ENCODE results near the gene PLEKHG5.
A peak's percentile ranks its signal among the peaks of the same experiment; 100 is the strongest.

PLEKHG5 gene

DNA sequence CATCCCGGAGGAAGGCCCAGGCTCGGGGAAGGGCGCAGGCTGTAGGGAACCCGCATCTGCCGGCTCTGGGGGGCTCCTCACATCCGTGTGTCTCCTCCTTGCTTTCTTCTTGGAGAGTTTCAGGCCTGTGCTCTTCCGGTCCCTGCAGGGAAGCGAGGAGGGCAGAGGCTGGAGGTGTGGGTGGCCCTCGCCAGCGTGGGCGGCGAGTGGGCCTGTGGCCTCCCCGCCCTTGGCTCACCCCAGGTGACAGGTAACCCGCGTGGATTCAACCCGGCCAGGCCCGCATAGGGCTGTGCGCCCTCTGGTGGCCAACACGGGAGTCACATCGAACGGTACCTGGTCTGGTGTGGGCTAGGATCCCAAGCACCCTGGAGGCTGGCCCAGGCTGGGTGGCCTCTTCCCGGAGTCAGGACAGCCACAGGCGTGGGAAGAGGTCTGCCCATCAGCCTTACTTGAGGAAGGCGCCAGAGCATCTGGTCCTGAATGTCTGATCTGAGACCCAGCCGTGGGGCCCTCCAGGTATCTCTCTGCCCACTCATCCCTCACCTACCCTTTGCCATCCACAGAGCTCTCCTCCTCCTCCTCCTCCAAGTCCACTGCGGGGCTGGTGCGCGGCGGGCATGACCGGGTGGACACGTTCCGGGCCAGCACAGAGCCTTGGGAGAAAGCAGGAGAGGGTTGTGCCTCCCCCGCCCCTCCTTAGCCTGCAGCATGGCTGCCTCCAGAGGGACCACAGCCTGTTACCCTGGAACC is 15.9 kb downstream of the PLEKHG5 start:
- DNase-seq = peak; percentile 91

DNA sequence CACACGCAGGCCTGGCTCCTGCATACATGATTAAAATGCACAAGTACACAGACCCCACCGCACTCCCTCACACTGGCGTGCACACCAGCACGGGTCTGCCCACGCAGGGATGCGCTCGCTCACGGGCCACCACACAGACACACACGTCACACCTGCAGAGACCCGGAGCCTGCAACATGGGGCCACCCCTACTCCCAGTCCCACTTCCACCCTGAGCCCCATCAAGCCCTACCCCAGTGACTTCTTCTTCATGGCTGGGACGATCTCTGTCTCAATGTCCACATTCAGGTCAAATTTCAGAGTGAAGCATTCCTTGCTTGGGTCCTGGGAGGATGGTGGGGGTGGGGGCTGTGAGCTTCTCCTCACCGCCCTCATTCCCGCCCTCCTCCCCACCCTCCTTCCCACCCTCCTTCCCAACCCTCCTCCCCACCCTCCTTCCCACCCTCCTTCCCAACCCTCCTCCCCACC is 16.6 kb downstream of the PLEKHG5 start:
- no peak for DNase-seq

DNA sequence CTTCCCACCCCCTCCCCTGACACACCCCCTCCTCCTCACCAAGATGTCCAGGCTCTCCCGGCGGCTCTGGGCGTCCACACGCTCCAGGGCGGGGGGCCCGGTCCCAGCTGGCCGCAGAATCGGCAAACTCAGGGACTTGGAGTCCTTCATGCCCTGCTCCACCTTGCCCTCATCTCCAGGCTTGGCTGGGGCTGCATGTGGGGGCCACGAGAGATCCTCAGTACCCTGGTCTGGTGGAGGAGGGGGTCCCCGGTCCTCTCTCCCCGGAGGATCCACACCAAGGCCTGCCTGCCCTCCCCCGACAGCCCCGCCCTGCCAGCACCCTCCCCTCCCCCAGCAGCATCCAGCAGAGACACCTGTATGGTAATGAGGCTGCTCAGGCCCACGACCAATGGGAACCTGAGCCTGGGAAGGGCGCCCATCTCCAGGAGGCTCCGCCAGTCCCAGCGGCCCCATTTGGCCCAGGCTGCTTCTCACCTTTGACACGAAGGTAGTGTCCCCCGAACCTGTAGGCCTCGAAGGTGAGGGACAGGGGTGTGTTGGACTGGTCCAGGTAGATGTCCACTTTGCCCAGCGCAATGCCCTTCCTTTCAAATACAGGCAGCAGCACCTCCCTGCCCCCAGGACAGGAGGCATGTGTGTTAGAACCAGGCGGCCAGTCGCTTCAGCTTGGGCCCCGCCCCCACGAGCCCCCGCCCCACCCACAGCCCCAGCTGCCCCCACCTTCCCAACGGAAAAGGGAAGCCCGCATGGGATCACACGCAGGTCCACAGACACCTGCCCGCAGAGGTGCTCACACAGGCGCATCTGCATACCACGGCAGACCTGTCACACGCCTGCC is 17.3 kb downstream of the PLEKHG5 start:
- no peak for DNase-seq

DNA sequence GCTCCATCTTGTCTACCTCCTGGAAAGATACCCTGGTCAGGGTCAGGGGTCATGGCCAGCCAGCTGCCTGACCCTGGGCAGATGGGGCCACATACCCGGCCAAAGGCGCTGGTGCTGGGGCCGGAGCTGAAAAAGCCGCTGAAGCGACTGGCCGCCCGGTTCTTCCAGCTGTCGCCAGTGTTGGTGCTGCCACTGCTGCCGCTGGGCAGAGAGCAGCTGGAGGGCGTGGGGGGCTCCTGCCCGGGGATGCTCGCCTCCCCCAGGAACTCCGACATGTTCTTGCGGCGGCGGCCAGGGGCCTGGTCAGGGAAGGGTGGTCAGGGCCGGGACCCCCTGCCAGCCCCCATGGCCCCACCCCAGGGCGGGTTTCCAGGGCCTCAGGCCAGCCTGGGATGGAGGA is 18.3 kb downstream of the PLEKHG5 start:
- DNase-seq = no peak

DNA sequence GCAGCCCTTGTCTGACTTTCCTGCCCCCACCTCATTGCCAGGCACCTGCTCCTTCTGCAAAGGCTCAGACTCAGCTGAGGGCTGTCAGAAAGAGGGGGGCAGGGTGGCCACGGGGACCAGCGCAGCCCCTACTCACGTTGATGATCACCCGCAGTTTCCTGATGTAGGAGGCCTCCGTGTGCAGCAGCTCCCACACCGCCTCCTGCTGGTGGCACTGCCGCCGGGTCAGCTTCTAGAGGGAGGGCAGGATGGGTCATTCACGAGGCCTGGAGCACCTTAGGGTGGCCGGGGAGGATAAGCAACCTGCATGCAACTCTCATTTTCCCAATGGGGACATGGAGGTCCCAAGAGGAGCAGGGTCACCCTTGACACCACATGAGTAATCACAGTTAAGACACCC is 19.1 kb downstream of the PLEKHG5 start:
- no peak for DNase-seq

DNA sequence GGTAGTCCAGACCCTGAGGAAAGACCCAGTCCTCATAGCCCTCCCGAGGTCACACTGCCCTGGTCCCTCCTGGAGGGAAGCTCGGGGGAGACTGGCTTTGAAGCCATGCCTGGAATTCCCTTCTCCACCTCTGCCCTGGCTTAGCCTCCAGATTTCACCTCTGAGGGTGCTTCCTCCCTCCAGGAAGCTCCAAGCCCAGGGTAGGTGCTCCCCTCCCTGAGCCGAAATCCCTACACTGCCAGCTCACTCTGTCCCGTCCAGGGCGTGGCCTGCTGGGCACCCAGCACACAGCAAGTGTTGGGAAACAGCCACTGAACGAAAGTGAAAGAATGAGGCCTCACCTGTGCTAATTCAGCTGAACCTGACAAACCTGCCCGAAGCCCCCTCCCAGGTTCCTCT is 19.5 kb downstream of the PLEKHG5 start:
- no peak for DNase-seq

DNA sequence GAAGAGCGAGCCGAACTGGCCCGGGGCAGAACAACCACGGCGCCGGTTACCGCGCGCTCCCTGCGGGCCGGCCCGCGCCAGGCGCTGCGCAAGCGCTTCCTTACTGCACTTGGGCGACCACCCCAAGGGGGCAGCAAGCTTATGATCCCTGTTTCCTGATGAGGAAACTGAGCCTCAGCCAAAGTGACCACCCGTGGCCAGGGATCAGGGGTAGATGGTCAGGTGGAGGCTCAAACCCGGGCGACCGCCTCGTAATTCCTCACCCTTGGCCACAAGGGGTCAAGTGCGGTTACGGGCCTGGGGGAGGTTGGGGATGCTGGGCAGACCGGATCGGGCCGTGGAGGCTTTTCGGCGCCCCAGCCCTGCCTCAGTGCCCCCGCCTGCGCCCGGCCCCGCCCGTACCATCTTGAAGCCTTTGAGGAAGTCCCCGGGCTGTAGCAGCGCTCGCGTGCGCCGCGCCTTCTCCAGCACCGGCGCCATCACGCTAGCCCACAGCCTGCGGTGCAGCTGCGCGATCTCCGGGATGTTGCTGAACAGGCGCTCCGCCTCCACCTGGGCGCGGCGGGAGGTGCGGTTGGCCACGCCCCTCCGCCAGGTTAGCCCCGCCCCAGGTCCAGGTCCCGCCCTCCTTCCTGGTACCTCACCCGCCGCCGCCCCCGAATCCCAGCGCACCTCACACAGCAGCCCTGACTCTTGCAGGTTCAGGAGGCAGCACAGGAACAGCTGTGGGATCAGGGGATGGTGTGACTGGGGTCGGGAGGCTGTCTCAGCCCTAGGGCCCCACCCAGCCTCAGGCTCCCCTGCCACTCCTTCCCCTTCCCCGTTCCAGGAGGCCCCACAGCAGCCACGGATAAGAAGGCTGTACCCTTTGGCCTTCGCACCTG is 20.1 kb downstream of the PLEKHG5 start:
- no peak for DNase-seq

DNA sequence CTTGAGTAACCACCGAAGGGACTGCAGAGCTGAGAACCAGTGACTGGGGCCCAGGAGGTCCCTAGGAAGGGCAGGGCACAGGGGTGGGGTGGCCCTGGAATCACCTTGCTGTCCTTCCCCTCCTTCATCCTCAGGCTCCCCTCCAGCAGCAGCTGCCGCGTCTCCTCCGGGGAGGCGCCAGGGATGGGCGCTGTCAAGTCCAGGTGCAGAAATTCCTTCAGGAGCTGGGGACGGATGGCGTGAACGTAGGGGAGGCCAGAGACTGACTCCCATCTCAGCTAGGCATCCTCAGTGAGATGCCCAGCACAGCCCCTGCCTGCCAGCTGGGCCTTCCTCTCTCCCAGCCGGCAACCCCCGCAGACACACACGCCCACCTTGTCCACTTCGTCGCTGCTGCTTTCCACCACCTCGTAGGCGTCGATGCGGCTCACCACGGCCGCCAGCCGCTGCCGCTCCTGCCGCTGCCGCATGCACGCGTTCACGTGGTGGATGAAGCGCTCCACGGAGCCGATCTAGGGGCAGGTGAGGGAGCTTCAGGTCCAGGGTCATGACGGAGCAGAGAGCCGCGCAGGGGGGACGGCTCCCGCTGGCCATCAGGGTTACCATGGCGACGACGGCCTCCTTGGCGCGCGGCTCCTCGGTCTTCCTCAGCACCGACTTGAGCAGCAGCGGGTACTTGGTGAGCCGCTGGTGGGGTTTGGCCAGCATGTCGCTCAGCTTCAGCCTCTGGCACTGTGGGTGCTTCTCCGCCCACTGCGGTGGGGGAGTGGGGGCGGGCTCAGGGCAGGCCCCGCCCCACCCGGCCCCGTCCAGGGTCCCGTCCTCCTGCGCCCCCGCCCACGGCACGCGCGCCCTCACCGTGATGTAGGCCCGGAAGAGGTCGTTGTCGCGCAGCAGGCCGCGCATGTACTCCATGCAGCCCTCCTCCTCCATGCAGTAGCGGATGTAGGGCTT is 21.1 kb downstream of the PLEKHG5 start:
- no peak for DNase-seq

DNA sequence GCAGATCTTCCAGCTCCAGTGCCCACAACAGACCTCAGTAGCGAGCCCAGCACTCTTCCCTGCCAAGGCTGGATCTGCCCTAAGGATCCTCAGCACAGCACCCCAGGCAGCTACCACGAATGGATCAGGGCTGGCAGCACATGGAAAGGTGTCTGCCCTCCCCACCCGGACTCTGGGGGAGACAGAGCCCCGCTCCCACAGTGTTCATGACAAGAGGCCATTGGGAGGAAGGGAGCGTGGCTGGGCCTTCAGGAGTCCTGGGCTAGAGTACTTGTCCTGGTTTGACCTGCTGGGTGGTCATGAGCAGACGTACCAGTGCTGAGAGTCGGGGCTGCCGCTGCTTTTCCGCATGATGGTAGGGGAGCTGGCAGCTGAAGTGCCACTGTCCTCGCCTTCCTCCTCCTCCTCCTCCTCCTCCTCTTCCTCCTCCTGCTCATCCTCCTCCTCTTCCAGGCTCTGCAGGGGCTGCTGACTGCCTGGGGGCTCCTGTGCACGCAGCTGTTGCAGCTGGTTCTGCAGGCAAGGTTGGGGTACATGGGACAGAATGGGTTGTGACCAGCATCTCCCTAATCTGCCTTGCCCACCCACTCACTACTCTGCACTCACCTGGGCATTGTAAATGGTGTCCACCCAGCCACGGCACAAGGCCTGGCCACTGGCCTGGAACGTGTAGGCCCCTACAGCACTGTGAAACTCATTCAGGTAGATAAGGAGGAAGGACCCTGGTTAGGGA is 22.6 kb downstream of the PLEKHG5 start:
- no peak for DNase-seq

DNA sequence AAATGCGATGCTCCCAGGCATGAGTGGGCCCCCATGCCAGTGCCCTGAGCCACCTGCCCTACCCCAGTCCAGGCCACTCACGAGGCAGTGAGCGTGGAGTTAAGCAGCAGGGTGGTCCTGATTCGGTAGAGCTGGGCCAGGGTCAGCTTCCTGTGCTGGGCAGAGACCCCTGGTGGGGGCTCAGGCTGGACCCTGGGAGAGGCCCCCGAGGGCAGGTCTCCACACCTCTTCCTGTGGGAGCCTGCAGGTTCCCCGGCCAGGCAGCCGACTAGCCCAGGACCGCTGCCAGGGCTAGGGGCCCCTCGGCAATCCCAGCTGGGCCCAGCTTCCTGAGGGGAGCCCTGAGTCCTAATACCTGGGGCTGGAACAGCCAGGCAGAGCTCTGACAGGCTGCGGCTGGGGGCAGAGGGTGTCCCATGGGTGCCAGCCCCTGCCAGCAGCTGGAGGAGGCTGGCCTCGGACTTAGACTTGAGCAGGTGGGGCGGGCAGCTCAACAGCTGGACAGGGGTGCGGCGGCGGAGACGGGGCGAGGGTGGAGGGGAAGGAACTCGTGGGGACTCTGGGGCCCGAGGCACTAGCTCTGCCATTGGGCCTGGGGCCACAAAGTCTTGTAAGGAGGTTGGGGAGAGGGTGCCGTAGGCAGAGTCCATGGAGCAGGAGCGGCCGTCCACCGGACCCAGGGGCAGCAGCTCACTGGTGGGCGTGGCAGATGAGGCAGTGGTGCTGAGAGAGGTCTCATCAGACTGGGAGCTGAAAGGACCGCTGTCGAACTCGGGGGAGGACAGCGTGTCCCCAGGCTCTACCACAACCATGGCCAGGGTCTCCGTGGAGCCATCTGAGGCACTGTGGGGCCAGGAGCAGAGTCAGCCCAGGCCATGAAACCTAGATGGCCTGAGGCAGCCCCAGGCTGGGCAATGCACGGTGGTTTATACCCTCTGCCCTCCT is 23.5 kb downstream of the PLEKHG5 start:
- no peak for DNase-seq

DNA sequence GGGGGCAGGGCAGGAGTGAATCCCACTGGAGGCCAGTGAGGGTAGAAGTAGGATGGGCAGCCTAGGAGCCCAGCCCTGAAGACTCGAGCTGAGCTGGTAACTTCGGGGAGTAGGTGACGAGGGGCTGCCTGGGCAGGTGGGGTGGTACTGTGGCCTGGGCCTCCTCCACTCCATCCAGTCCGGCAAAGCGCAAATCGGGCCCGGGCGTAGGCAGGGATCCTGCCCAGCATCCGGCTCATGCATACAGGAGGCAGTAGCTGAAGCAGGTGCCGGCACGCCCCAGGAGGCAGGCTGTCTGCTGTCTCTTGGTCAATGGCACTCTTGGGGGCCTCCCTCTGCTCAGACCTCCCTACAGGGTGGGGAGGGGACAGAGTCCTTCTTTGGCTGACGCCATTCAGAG is 24.2 kb downstream of the PLEKHG5 start:
- no peak for DNase-seq

DNA sequence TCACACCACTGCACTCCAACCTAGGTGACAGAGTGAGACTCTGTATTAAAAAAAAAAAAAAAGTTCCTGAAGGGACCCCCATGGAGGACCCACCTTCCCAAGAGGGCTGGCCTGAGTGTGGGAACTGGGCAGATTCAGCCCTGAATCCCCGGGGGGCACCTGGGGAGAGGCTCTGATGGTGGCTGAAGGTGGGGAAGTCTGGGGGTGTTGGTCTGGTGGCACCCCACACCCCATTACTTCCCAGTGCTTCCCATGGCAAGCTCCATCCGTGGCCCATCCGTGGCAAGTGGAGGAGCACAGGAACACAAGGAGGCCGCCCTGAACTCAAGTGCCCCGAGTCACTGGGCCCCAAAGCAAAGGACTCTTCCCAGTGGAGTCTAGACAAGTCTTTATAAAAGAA is 24.7 kb downstream of the PLEKHG5 start:
- no peak for DNase-seq

DNA sequence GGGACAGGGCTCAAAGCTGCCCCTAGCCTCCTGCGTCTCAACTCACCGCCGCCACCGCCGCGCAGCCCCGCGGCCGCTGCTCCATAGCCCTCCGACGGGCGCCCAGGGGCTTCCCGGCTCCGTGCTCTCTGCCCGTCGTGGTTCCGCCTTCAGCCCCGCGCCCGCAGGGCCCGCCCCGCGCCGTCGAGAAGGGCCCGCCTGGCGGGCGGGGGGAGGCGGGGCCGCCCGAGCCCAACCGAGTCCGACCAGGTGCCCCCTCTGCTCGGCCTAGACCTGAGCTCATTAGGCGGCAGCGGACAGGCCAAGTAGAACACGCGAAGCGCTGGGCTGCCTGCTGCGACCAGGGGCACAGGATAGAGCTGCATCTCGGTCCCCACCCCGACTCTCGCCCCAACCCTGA is 25.4 kb downstream of the PLEKHG5 start, which contains the start of gene TNFRSF25:
TNFRSF25 (minus strand) TSS at position 151 of the 400 bp plus-strand sequence; CDS start at position 85, 66 bp downstream.
- DNase-seq = peak; percentile 81

DNA sequence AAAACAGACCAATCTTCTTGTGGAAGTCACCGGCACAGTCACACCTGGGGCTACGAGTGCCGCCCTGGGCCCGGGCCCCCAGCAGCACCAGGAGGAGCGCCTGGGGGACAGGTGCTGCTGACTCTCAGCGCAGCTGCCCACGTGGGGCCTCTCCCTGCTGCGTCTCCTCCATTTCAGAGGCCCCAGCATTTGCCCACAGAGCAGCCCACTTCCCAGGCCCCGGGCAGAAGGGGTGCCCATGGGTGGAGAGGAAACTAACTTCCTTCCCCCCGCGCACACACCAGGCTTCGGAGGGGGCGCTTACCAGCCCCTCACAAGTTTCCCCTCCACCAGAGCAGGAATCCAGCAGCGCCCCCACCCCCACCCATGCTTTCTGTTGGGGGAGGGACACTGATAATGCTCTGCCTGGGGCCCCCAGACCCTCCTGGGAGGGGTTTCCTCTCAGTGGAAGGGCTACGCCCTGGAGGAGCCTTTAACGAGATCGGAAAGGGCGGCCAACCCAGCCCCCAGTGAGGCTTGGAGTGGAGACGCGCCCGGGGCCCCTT is 25.9 kb downstream of the PLEKHG5 start:
- DNase-seq = peak; percentile 83

DNA sequence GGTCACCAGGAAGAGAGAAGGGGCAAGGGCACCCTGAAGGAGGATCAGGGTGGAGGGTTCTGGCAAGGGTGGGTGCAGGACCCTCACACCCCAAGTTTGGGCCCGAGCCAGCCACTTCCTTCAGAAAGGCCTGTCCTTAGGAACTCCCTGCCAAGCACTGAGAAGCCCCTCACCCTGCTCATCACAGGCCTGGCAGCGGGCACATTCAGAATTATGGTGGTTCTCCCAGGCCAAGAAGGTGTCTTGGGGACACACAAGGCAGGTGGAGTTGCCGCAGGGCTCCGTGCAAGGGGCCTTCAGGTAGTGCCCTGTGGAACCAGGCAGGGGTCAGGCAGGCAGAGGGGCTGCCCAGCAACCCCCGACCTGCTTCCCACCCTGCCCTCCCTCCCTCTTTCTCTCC is 26.6 kb downstream of the PLEKHG5 start:
- DNase-seq = no peak

DNA sequence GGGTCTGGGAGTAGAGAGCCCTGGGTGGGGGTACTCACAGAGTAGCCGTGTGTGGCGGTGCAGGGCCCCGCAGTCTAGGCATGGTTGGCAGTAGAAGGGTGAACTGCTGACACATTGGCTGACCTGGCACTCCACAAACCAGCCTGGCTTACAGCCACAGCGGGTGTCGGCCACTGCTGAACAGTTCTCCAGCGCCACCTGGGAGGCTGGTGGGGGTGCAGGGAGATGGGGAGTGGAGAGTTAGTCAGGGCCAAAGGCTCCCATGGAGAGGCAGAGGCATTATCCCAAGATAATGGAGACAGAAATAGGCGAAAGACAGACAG is 27.0 kb downstream of the PLEKHG5 start:
- no peak for DNase-seq

DNA sequence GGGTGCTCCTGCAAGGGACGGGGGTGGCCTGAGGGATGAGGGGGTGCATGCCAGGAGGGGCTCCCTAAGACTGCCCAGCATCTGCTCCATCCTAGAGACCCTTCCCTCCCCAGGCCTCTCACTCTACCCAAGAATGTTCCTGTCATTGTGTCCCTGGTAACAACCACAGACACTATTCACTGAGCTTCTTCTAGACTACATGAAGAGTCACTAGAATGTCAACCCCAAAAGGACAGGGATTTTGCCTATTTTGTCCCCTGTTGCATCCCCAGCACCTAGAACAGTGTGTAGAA is 28.4 kb downstream of the PLEKHG5 start:
- no peak for DNase-seq

DNA sequence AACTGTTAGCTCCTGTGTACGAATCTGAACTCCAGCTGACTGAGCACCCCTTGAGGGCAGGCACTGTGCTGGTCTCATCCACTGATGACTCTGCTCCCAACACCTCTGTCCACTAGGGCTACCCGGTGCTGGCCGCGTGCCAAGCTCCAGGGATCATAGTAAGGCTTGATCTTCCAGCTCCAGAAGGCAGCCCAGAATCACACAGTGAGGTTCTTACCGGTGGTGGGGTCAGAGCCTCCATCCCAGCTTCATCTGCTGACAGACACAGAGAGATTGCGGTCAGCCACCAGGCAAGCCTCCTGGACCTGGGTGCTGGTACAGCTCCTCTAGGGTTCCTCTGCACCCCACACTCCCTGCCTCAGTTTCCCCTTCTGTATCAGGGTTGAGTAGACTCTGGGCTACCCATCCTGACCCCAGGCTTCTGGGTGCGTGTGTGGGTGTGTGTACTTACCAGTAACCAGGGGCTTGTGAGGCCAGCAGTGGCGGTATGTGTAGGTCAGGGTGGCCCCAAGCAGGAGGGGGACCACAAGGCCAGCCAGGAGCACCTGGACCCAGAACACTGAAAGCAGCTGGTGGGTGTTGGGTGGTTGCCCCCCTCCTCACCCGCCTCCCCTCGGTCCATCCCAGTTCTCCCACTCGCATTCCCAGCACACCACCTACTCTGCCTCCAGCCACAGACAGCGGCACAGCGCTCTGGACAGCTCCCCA is 28.9 kb downstream of the PLEKHG5 start:
- DNase-seq = no peak

Measured in activated CD8-positive, alpha-beta memory T cell treated with anti-CD3 and anti-CD28 coated beads for 24 hours (primary cell).